Measurements from ENCODE around the gene NEU2. TPM values are rescaled to one million over a fixed set of nuclear protein-coding genes. Genes with fewer than 3 reads are reported as not detected.

The NEU2 gene
- total and polyA plus RNA-seq, 2 of the 13 experiments (the other 11 are each of a cell fraction or from before 2014, with no cell fraction given), result not detected

GRCh38 chr2:233013027-233013461, 19.4 kb upstream of the NEU2 start, which contains the start of gene NGEF (continued):
- peak; percentile 37; the same call in 1 of the 2 replicates for TF ChIP-seq ZNF362 (CRISPR knock-in tag; IDR thresholded peaks at IDR 0.05; ENCODE audit: borderline replicate concordance)
- no peak for TF ChIP-seq MXD1 (CRISPR knock-in tag; IDR thresholded peaks at IDR 0.05)
- peak; percentile 83 for TF ChIP-seq GABPB1 (CRISPR knock-in tag; IDR thresholded peaks at IDR 0.05)
- peak; percentile 27 for TF ChIP-seq CTCF (CRISPR knock-in tag; IDR thresholded peaks at IDR 0.05)
- peak; percentile 90 for TF ChIP-seq ELF3 (CRISPR knock-in tag; IDR thresholded peaks at IDR 0.05)
- TF ChIP-seq NONO (IDR thresholded peaks at IDR 0.05), result no peak
- peak; percentile 90 for TF ChIP-seq NONO (CRISPR knock-in tag; conservative IDR thresholded peaks at IDR 0.05)
- no peak; the same call in 1 of the 2 replicates for TF ChIP-seq ZNF501 (CRISPR knock-in tag; IDR thresholded peaks at IDR 0.05)
- no peak for TF ChIP-seq MEF2D (CRISPR knock-in tag; IDR thresholded peaks at IDR 0.05)
- peak; percentile 91; the same call in 1 of the 2 replicates for TF ChIP-seq ZNF556 (CRISPR knock-in tag; IDR thresholded peaks at IDR 0.05; ENCODE audit: borderline replicate concordance)
- TF ChIP-seq CHCHD3 (CRISPR knock-in tag; IDR thresholded peaks at IDR 0.05), result no peak
- TF ChIP-seq ZNF33A (CRISPR knock-in tag; IDR thresholded peaks at IDR 0.05; ENCODE audit: borderline replicate concordance), result no peak
- no peak for TF ChIP-seq ETS1 (CRISPR knock-in tag; IDR thresholded peaks at IDR 0.05)
- no peak; the same call in 1 of the 2 replicates for TF ChIP-seq ZBTB43 (CRISPR knock-in tag; conservative IDR thresholded peaks at IDR 0.05)
- TF ChIP-seq CREB3 (CRISPR knock-in tag; IDR thresholded peaks at IDR 0.05), result 0 out of 2 replicates have a peak, but pooled peaks have one; percentile 13
- peak; percentile 83 for TF ChIP-seq NCOA2 (CRISPR knock-in tag; IDR thresholded peaks at IDR 0.05)
- TF ChIP-seq GMEB2 (CRISPR knock-in tag; IDR thresholded peaks at IDR 0.05; ENCODE audit: low read depth), result no peak
- TF ChIP-seq PHB2 (IDR thresholded peaks at IDR 0.05; ENCODE audit: partially characterized antibody), result no peak
- no peak; the same call in 1 of the 2 replicates for TF ChIP-seq ZNF766 (CRISPR knock-in tag; IDR thresholded peaks at IDR 0.05; ENCODE audit: borderline replicate concordance)
- TF ChIP-seq TAF15 (IDR thresholded peaks at IDR 0.05; ENCODE audit: low read depth, low read length, poor library complexity, severe bottlenecking), result no peak
- peak; percentile 88 for TF ChIP-seq ZMYM4 (CRISPR knock-in tag; IDR thresholded peaks at IDR 0.05)
- TF ChIP-seq GATA4 (IDR thresholded peaks at IDR 0.05; ENCODE audit: borderline replicate concordance, low read depth), result no peak

All from HepG2 (cell line).